NCI-H2081 treated with DMSO at 0.1 percent for 48 hours (cell line): Measurements from ENCODE around the gene MMAB.
"Not testable (repeated sequence)": the region's sequence is repeated elsewhere in the genome, so short reads cannot be mapped to it uniquely, and the experiment has no call there.

ENCODE experiments used
- DNase-seq: peaks from one replicate; lab custom pipeline; 2025; lab: John Stamatoyannopoulos, UW

Gene MMAB

DNA sequence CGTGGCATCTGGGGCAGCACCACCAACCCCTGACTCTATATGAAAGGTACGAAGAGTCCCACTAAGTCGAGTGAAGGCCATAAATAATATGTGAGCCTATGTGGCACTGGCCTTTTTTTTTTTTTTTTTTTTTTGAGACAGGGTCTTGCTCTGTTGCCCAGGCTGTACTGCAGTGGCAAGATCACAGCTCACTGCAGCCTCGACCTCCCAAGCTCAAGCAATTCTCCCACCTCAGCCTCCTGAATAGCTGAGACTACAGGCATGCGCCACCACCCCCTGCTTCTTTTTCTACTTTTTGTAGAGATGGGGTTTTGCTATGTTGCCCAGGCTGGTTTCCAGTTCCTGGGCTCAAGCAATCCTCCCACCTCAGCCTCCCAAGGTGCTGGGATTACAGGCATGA, 28.8 kb upstream of the MMAB start:
- DNase-seq = not testable (repeated sequence)

DNA sequence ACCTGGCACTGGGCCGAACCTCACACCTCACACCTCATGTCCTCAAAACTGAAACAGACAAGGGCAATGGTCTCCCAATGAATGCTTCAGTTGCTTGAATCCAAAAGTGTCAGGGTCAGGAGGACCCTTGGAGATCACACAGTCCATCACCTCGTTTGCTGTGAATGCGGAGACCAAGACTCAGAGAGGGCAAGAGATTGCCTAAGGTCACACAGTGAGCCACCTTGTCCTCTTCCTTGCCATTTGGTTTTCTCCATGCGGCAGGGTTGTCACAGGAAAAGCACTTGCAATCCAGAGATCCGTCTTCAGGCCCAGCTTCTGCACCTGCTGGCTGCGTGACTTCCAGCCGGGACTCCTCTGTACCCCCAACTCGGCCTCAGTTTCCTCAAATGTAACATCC, 28.3 kb upstream of the MMAB start:
- no peak for DNase-seq

DNA sequence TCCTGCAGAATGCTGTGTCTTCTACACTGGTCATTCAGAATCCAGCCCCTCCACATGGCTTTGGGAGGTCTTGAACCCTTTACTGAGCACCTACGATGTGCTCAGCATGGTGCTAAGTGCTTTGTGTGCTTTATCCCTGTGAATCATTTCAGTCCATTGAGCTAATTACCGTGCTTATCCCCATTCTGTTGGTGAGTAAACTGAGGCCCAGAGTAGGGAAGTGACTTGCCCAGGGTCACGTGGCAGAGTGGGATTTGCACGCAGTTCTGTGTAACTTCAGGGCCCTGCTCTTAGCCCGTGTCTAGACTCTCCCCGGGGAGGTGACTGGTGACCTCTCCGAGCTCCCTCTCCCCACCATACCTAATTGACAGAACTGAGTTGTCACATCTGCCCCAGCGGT, 27.7 kb upstream of the MMAB start:
- no peak for DNase-seq

DNA sequence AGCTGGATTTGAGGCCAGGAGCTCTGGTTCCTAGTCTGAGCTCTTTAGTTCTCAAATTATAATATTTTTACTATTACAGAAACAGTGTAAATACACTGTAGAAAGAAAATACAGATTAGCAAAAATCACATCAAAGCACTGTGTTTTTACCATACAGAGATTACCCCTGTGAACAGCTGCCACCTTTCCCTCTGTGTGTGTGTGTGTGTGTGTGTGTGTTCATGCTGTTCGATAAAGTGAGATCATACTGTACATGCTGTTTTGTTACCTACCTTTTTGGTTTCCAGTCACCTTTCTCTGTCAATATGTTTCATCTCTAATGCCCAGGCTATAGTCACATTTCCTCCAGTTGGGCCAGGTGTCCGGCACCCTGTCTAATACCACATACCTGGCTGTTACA, 27.2 kb upstream of the MMAB start:
- DNase-seq = no peak

DNA sequence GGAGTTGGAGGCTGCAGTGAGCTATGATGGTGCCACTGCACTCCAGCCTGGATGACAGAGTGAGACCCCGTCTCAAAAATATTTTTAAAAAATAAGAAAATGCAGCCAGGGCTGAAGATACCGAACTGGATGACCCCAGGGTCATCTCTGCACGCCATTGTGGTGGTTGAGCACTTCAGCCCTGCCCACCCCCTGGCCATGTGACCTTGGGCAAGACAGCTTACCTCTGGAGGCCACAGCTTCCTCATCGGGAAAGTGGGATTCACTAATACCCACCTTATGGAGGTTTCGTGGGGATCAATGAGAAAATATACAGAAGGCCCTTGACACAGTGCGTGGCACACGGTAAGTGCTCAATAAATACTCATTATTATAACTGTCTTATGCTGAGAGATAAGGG, 25.8 kb upstream of the MMAB start:
- no peak for DNase-seq

DNA sequence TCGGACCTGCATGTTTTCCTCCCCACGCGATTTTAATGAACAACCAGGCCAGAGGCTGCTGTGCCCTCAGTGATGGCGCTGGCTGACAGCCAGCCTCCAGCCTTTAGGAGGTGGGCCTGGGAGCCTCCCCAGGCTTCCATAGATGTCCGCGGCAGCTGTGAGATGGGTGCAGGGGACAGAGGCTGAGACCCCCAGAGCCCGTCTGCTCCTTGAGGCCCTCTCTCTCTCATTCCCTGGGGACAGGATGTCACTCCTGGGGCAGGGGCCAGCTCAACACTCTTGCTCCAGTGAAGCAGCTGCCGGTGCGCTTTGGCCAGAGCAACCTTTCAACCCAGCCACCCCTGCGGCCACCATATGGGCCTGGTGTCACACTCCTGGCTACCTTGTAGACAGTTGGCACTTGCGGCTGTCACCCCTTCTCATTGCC, 25.1 kb upstream of the MMAB start:
- DNase-seq = no peak

DNA sequence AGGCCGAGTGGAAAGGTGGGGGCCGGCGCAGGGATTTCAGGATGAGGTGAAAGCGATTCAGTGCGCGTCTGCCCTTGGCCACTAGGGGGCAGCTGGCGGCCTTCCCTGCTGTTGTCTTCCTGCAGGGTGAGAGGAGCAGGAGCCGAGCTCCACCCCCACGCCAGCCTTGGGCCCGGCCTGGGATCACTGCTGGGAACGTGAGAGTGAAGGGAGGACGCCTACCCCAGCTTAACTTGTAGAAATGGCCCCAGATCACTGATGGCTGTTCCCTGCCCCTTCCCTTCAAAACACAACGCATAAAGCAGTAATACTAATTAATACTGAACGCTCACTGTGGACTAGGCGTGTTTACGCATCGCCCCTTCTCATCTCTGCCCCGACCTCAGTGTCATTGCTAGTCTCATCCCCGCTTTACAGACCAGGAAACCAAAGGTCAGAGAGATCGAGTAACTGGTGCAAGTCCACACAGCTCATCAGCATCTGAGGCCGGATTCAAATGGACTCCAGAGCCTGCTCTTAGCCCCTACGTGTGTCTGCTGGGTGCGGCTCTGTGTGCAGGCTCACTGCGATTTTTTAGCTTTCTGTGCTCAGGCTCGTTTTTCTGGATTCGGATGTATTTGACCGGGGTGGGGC, 24.6 kb upstream of the MMAB start:
- peak; percentile 55 for DNase-seq

DNA sequence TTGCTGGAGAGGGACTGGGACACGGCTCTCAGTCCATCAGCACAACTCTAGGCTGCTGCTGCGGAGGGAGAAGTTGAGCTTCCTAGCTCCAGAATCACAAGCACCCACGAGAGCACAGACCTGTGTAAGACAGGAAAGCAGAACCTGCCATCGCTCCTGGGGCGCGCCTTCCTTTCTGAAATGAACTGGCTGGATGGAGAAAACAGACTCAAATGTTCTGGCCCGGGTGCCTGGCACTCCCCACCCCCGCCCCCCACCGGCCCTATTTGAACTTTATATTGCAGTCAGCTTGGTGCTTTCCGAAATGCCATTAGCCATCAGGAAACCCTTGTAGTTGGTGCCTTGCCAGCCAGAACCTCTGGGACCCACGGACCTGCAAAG, 24.1 kb upstream of the MMAB start:
- no peak for DNase-seq

DNA sequence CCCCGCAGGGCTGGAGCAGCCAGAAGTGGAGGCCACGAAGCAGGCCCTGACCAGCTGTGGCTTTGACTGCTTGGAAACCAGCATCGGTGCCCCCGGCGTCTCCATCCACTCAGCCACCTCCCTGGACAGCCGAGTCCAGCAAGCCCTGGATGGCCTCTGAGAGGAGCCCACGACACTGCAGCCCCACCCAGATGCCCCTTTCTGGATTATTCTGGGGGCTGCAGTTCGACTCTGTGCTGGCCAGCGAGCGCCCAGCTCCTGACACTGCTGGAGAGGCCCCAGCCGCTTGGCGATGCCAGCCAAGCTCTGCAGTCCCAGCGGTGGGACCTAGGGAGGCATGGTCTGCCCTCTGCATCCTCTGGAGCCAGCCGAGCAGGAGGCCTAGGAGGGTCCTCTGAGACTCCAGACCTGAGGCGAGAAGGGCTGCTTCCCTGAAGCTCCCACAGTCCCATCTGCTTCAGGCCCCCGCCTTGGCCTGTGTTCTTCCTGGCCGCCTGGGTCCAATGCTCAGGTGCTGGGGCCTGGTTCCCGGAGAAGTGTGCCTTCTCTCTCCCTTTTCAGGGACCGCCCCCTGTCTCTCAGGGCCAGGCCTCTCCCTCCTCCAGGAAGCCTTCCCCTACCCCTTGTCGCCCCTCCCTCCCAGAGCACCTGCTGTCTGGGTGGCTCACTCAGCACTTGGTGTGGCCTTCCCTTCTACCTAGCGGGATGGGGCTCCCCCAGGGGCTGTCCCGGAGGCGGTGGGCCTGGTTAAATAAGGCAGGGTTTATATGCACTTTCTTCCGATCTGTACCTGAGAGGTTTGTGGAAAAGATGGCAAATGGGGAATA, 23.3 kb upstream of the MMAB start:
- DNase-seq = no peak

DNA sequence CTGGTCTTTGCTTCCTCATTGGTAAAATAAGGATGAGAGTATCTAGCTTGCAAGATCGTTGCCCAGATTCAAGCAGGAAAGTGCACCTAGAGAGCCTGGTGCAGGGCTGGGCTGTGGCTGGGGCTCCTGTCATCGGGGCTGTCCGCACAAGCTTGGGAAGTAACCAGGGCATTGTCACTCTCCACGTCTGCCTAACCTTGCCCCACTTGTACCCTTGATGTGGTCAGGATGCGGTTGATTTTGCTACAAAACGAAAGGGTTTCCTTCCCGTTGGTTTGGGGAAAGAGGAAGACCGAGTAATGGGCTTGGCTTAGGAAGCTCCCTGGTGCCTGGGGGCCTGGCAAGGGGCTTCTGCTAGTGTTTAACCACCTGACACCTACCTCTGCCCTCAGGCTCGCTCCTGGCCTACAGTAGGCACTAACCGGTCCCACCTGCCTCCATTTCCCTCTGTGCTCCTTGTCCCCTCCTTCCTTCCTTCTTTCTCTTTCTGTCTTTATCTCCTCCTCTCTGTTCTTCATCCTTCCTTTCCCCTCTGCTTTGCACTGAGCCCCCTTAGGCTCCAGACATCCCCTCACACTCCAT, 22.1 kb upstream of the MMAB start:
- DNase-seq = no peak

DNA sequence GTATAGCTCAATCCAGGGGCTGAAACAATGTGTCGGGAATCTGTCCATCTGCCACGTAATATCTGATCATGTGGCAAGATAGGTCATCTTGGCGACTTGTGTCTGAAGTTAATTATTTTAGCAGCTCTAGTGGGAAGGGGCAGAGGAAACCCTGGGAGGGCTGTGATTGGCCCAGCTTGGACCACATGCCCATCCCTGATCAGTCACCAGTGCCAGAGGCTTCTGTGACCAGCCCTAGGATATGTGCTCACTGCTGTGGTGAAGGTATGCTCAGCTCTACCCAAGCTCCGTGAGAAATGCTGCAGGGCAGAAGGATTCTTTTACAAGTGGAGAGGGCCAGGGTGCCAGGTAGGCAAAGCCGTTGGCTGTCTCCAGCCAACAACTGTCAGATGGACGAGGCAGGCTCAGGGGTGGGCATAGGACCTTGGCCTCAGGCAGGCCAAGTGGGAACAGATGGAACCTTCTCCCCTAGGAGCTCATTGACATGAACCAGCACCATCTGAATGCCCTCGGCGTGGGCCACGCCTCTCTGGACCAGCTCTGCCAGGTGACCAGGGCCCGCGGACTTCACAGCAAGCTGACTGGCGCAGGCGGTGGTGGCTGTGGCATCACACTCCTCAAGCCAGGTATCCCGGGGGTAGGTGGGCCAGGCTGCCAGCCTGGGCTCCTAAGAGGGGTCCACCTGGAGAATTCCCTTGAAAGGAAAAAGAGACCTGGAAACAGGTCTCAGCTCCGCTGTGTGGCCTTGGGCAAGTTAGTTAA, 21.4 kb upstream of the MMAB start:
- DNase-seq = no peak

DNA sequence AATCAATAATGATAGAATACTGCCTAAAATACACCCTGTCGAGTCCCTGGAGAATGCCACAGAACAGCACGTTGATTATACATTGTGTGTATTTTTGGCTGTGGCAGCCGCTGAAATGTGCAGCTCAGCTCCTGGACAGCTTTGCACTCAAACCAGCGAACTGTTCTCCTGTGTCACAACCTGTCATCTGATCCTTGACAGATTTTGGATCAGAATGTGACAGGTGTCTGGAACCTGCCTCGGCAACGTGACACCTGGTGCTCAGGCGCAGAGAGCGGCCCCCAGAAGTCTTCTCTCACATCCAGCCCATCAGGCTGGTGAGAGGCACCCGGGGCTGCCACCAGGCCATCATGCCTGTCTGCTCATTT, 19.6 kb upstream of the MMAB start:
- DNase-seq = no peak

DNA sequence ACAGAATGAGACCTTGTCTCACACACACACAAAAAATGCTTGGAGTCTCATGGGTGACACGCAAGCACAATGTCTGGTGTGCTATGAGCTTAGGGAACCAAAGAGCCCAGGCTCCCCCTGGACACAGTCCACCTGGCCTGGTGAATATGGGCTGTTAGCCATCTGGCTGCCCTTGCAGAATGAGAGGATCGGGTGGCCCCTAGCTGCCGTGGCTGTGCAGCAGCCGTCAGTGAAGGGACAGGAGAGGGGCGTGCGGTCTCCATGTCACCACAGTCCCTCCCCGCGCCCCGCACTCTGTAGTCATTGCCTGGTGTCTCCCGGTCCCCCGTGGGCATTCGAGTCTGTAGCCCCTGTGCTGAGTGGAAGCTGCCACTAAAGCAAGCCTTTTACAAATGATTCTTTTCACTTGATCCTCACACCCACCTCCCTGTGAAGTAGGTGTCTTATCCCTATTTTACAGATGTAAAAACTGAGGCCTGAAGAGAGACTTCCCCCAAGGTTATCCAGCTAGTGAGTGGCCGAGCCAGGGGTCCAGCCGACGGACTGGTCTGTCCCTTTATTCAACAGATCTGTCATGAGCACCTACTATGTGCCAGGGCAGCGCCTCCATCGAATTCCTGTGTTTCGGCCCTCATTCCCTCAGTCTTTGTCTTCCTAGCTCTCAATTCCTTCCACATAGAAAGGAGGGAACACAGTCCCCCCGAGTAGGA, 19.0 kb upstream of the MMAB start:
- DNase-seq = no peak

DNA sequence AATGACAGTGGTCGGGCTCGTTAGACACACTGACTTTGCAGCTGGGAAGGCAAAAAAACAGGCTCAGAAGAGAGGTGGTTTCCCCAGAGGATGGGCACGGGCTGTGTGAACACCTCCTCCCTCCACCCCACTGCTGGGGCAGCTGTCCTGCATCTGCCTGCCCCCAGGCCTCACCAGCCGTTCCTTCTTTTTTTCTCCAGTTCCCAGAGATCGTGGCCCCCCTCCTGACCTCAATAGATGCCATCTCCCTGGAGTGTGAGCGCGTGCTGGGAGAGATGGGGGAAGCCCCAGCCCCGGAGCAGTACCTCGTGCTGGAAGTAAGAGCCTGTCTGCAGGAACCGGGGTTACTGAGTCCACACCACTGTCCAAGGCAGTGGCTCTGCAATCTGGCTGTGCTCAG, 17.7 kb upstream of the MMAB start:
- DNase-seq = no peak

DNA sequence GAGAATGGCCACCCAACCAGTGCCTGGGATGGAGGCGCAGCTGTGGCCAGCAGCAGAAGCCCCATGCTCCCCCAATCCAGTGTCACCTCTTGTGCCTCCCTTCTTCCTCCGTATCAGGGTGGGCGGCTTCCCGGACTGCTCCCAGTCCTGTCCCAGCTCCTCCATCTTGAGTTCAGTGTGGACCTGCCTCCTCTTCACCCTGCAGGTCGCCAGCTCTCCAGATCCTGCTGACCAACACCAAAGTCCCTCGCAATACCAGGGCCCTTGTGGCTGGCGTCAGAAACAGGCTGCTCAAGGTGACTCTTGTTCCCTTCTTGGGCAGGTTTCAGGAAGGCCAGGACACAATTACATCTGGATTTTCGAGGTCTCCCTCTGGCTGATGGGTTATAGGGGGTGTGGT, 17.3 kb upstream of the MMAB start:
- DNase-seq = no peak

DNA sequence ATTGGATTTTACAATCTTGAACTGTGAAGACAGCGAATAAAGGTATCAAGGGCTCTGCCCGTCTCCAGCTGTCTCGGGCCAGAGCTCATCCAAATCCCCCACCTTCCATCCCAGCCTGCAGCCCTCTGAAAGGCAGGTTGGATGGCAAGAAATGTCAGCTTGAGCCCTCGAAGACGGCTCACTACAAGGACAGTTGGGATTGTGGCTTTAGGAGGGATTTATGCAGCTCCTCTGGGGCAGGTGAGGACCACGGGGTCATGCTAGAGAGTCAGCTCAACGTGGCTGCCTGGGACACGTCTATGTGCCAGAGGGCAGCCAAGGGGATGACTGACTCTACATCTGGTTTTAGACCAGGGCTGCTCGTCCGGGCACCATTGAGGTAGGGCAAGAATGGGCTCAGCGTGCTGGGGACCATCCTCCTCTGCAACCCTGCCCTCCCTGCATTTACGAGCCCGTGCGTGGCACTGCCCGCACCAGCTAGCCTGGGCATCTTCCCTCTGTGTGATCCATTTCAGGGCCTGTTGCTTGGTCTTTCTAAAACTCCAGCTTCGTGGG, 16.5 kb upstream of the MMAB start:
- no peak for DNase-seq

DNA sequence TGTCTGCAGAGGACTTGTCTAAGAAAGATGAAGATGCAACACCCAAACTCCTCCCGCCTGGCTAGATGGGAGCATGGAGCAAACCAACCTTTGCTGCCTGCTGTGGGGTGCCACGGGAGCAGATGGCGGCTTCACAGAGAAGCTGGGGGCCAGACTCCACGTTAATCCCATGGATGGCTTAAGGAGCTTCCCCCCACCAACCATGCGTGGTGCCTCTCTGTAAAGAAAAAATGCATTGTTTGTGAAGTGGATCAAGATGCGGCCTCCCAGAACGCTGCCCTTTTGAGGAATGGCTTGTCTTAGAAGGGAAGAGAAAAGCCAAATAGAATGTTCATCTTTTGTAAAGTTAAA, 15.9 kb upstream of the MMAB start:
- DNase-seq = no peak

DNA sequence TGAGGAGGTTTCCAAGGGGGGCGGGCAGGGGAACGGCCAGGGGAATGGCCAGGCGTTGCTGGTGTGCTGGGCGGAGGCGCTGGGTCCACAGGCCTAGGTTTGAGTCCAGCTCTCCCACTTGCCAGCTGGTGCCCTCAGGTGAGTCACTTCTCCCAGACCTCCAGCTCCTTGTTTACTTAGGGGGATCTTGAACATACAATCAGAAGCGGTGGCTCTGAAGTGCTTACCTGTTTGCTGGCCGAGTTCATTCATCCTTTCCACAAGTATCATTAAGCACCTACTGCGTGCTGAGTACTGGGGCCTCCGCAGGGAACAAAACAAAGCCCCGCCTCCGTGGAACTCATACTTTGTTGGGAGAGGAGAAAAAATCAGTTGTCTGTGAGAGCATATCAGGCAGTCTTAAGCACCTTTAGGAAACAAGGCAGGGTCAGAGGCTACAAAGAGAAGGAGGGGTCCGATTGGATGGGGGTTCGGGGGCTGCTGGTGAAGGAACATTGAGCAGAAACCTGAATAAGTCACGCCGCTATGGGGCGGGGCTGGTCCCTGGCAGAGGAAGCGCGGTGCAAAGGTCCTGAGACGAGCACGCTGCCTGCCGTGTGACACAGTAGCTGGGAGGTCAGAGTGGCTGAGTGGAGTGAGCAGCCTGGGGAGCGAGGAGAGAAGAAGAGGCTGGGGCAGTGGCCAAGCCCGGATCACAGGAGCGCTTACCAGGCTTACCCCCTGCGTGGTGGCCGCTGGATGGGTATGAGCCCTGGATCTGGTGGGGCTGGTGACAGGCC, 15.3 kb upstream of the MMAB start:
- no peak for DNase-seq

DNA sequence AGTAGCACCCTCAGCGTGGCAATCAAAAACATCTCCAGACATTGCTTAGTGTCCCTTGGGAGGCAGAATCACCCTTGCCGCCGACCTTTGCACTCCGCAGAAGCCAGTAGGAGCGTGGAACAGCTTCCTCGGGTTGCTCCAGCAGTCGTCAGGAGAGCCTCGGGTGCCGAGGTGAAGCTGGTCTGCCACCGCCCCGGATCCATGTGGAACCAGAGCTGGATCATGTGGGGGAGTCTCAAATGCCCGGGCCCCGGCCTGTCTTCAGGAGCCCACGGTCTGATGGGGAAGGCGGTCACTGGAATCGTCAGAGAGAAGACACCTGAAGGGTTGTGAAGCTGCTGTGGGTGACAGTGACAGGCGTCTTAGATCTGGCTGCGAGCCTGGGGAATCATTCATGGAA, 14.6 kb upstream of the MMAB start:
- DNase-seq = no peak

DNA sequence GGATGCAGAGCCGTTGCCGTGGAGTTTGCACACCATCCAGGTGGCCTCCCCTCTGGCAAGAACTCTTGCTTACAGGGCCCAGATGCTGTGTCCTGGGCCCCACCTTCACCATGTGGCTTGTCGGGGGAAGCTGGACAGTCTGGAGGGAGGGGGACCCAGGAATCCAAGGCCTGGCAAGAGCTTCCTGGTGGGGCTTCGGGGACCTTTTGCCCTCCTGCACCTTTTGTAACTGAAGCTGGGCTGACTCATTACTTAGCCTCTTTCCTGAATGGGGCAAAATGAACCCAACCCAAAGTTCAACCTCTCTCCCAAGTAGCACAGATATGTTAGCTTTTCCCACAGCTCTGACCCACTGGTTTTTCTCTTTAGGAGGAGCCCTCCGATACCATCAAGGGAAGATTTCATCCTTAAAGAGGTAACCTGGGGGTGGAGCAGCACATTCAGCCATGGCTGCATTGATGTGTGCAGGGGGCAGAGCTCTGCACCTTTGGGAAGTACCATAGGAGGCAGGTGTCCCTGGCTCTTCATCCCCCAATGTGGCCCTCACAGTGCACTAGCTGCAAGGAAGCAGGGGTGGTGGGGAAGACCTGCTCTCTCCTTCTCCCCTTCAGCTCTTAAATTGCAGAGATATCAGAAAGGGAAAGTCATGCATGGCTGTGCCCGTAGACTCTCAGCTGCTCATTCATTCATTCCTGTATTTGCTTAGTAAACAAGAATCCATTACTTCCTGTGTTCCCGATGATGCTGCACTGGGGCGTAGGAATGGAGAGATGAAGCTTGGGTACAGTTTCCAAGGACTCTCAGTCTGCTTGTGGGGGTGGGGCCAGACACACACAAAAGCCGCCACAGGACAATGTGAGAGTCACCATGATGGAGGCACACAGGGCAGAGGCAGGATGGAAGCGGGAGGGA, 13.3 kb upstream of the MMAB start:
- no peak for DNase-seq
